Measurements from ENCODE around the gene DDX1. TPM values are rescaled to one million over a fixed set of nuclear protein-coding genes. Genes with fewer than 3 reads are reported as not detected.

DDX1 gene
- total and polyA plus RNA-seq, 2 donors (not counting 1 experiment from before 2014, with no cell fraction given) = 13.2 to 52.6 TPM

DNA sequence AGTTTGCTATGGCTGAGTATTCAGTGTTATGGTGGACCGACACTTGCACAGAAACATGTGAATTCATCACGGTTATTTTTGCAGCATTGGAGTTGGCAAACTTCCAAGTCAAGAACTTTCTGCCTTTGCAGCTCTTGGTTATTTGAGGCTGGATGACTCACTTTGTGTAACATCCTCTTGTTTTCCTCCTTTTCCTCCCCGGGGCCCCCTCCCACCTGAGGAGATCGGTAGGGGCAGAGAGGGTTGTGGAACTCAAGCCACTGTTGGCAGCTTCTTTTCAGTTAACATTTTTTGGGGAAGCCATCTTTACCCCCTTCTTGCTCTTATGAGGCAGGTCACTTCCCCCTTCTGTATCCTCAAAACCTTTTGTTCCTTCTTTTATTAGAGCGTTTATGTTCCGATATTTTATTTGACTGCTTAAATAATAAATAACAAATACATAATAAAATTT, 48.6 kb downstream of the DDX1 start:
- no peak overlapping the region for H3K9ac ChIP-seq (ENCODE audit: low read length)
- WGBS (ENCODE audit: insufficient coverage) = no CpG with 5 or more reads among the region's 6 CpGs
- H3K9me3 Mint-ChIP-seq (ENCODE audit: insufficient read depth) = peaks cover 6% of the 10 kb centered on the region
- H3K79me2 ChIP-seq (ENCODE audit: control insufficient read depth, insufficient read depth, low read length) = no peaks in the 10 kb centered on the region
- no peaks in the 10 kb centered on the region for H3K27me3 Mint-ChIP-seq
- H3K4me3 ChIP-seq (ENCODE audit: control extremely low read depth in 1 of 5, extremely low read depth in 1 of 5, insufficient read depth in 1 of 5, low read depth in 2 of 5, low read length in 4 of 5) = no peak overlapping the region
- H3K4me1 ChIP-seq (ENCODE audit: control insufficient read depth in 2 of 2, insufficient read depth in 2 of 2, low read length in 2 of 2) = no peaks in the 10 kb centered on the region
- ATAC-seq (ENCODE audit: low read depth) (no peak), DNase-seq (no peak)
- no peak overlapping the region for H2AFZ ChIP-seq (ENCODE audit: insufficient read depth, low read depth, low read length, poor library complexity, severe bottlenecking)
- POLR2A ChIA-PET = no interaction called here
- H3K4me3 Mint-ChIP-seq = no peak overlapping the region
- H3K4me1 Mint-ChIP-seq = peaks cover 3% of the 10 kb centered on the region
- peaks cover 0 to 3% (median 0%) of the 10 kb centered on the region in 3 donors for H3K9me3 ChIP-seq (ENCODE audit: control extremely low read depth in 1 of 3, control insufficient read depth in 2 of 3, insufficient read depth in 1 of 3, low read length in 2 of 3)
- peaks cover 0 to 7% of the 10 kb centered on the region in 2 experiments for H3K36me3 ChIP-seq (replicated peaks in 1 of 2; ENCODE audit: control extremely low read depth in 1 of 2, control insufficient read depth in 1 of 2, extremely low read depth in 1 of 2, insufficient read depth in 2 of 2, low read length in 1 of 2)
- no peak overlapping the region for H3K4me2 ChIP-seq (replicated peaks; ENCODE audit: low read depth, low read length, poor library complexity, severe bottlenecking)
- no peaks in the 10 kb centered on the region for H3K27me3 ChIP-seq (replicated peaks in 1 of 4; ENCODE audit: control extremely low read depth in 1 of 4, control insufficient read depth in 3 of 4, insufficient read depth in 4 of 4, low read length in 3 of 4)
- CTCF ChIA-PET = no interaction called here
- TF ChIP-seq, protein P1, sequence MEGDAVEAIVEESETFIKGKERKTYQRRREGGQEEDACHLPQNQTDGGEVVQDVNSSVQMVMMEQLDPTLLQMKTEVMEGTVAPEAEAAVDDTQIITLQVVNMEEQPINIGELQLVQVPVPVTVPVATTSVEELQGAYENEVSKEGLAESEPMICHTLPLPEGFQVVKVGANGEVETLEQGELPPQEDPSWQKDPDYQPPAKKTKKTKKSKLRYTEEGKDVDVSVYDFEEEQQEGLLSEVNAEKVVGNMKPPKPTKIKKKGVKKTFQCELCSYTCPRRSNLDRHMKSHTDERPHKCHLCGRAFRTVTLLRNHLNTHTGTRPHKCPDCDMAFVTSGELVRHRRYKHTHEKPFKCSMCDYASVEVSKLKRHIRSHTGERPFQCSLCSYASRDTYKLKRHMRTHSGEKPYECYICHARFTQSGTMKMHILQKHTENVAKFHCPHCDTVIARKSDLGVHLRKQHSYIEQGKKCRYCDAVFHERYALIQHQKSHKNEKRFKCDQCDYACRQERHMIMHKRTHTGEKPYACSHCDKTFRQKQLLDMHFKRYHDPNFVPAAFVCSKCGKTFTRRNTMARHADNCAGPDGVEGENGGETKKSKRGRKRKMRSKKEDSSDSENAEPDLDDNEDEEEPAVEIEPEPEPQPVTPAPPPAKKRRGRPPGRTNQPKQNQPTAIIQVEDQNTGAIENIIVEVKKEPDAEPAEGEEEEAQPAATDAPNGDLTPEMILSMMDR (IDR thresholded peaks at IDR 0.05) = no peak
- no peak for TF ChIP-seq EZH2 (IDR thresholded peaks at IDR 0.05; ENCODE audit: borderline replicate concordance, insufficient read depth, low read depth, low read length, poor library complexity, severe bottlenecking)
- intact Hi-C loops (cut with micrococcal nuclease) = no loop called here
- no peaks in the 10 kb centered on the region for H4K20me1 ChIP-seq (ENCODE audit: control insufficient read depth, insufficient read depth, low read length, poor library complexity, severe bottlenecking)
- no peak overlapping the region for H3K27ac ChIP-seq (ENCODE audit: low read length in 2 of 2)
- no peak overlapping the region for H3K27ac Mint-ChIP-seq

DNA sequence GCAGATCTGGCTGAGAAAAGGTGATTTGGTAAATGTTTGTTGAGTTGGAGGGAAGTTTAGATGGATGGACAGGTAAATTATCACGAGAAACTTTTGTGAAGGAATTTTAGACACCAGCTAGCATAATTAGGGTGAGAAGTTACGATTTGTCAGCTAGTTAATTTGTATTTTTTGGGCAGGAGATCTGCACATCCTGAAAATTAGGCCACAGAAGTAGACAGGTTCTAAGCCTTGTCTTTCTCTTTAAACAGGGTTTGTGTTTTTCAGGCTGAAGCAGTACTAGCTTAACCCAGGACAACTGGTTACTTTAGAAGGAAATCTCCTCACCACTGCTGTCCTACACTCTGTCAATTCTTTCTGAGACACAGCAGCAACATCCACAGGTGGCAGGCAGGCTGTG, 49.1 kb downstream of the DDX1 start:
- intact Hi-C loops (cut with micrococcal nuclease) = no loop called here
- peaks cover 3% of the 10 kb centered on the region for H3K4me1 Mint-ChIP-seq
- no peaks in the 10 kb centered on the region for H3K27me3 ChIP-seq (replicated peaks in 1 of 4; ENCODE audit: control extremely low read depth in 1 of 4, control insufficient read depth in 3 of 4, insufficient read depth in 4 of 4, low read length in 3 of 4)
- peaks cover 0 to 3% (median 0%) of the 10 kb centered on the region in 3 donors for H3K9me3 ChIP-seq (ENCODE audit: control extremely low read depth in 1 of 3, control insufficient read depth in 2 of 3, insufficient read depth in 1 of 3, low read length in 2 of 3)
- ChIA-PET POLR2A (no interaction called here), CTCF (no interaction called here)
- H3K9ac ChIP-seq (ENCODE audit: low read length) = no peak overlapping the region
- no peaks in the 10 kb centered on the region for H3K79me2 ChIP-seq (ENCODE audit: control insufficient read depth, insufficient read depth, low read length)
- no peaks in the 10 kb centered on the region for H4K20me1 ChIP-seq (ENCODE audit: control insufficient read depth, insufficient read depth, low read length, poor library complexity, severe bottlenecking)
- TF ChIP-seq, protein P1 (IDR thresholded peaks at IDR 0.05) = no peak
- no peak for TF ChIP-seq EZH2 (IDR thresholded peaks at IDR 0.05; ENCODE audit: borderline replicate concordance, insufficient read depth, low read depth, low read length, poor library complexity, severe bottlenecking)
- WGBS (ENCODE audit: insufficient coverage) = 94% methylated on average over 2 of the region's 2 CpGs
- H3K4me2 ChIP-seq (replicated peaks; ENCODE audit: low read depth, low read length, poor library complexity, severe bottlenecking) = no peak overlapping the region
- H3K27me3 Mint-ChIP-seq = peaks cover 1% of the 10 kb centered on the region
- H3K4me3 ChIP-seq (ENCODE audit: control extremely low read depth in 1 of 5, extremely low read depth in 1 of 5, insufficient read depth in 1 of 5, low read depth in 2 of 5, low read length in 4 of 5) = no peak overlapping the region
- peaks cover 6% of the 10 kb centered on the region for H3K9me3 Mint-ChIP-seq (ENCODE audit: insufficient read depth)
- H3K27ac Mint-ChIP-seq = no peak overlapping the region
- no peak overlapping the region for H2AFZ ChIP-seq (ENCODE audit: insufficient read depth, low read depth, low read length, poor library complexity, severe bottlenecking)
- H3K27ac ChIP-seq (ENCODE audit: low read length in 2 of 2) = no peak overlapping the region
- ATAC-seq (ENCODE audit: low read depth) = no peak
- no peak overlapping the region for H3K4me3 Mint-ChIP-seq
- no peaks in the 10 kb centered on the region for H3K4me1 ChIP-seq (ENCODE audit: control insufficient read depth in 2 of 2, insufficient read depth in 2 of 2, low read length in 2 of 2)
- peaks cover 0 to 7% of the 10 kb centered on the region in 2 experiments for H3K36me3 ChIP-seq (replicated peaks in 1 of 2; ENCODE audit: control extremely low read depth in 1 of 2, control insufficient read depth in 1 of 2, extremely low read depth in 1 of 2, insufficient read depth in 2 of 2, low read length in 1 of 2)
- DNase-seq = no peak
